Caco-2 (cell line): ENCODE data around the gene TRUB1. TPM values are rescaled to one million over a fixed set of nuclear protein-coding genes. Genes with fewer than 3 reads are reported as not detected.

ENCODE experiments used
- BruUV-seq: library from RNA; stranded (reverse); fragments of 400-500 nt; replicated peaks from 2 replicates; lab custom pipeline; 2021; lab: Mats Ljungman, UMichigan
- CTCF ChIA-PET: fragments of 300-600 bp; sonication (Branson Sonifier 250); formaldehyde crosslinking; loops from one replicate; lab custom pipeline; 2022; ENCODE audit warnings: antibody characterized with exemption; lab: Charles Lee
- POLR2A ChIA-PET: fragments of 300-600 bp; sonication (Branson Sonifier 250); formaldehyde crosslinking; loops from one replicate; lab custom pipeline; 2022; ENCODE audit warnings: antibody characterized with exemption; lab: Charles Lee
- DNase-seq, 2 experiments: peaks; one replicate each; pipeline versions ENCODE4 v3.0.0 to v3.0.0-alpha.2; 2020 to 2022
- H3K27me3 ChIP-seq: replicated peaks from 2 replicates; pipeline ENCODE4 v1.6.0; 2011; ENCODE audit warnings: low read length; ENCODE audit not compliant: control insufficient read depth, insufficient read depth
- H3K36me3 ChIP-seq: 2 replicates; pipeline ENCODE4 v1.5.1; 2011; ENCODE audit warnings: low read length; ENCODE audit not compliant: control insufficient read depth, insufficient read depth
- H3K4me1 ChIP-seq: fragments of 250-450 bp; sonication (Bioruptor Pico); 2 replicates; pipeline ENCODE4 v1.5.1; 2020; ENCODE audit warnings: mild to moderate bottlenecking
- H3K4me3 ChIP-seq: 2 replicates; pipeline ENCODE4 v1.5.1; 2011; ENCODE audit warnings: low read depth, mild to moderate bottlenecking, control low read depth, low read length
- H3K9me3 ChIP-seq: fragments of 250-450 bp; sonication (Bioruptor Pico); 2 replicates; pipeline ENCODE4 v1.5.1; 2020; ENCODE audit warnings: mild to moderate bottlenecking, moderate library complexity
- H3K27ac Mint-ChIP-seq: one replicate; pipeline ENCODE4 v1.8.0; 2022; ENCODE audit warnings: mixed read lengths; ENCODE audit not compliant: unreplicated experiment
- H3K27me3 Mint-ChIP-seq: one replicate; pipeline ENCODE4 v1.8.0; 2022; ENCODE audit warnings: mixed read lengths; ENCODE audit not compliant: insufficient read depth, unreplicated experiment
- H3K36me3 Mint-ChIP-seq: one replicate; pipeline ENCODE4 v1.8.0; 2022; ENCODE audit warnings: mild to moderate bottlenecking, mixed read lengths; ENCODE audit not compliant: insufficient read depth, unreplicated experiment
- H3K4me1 Mint-ChIP-seq: one replicate; pipeline ENCODE4 v1.8.0; 2022; ENCODE audit warnings: low read depth, mixed read lengths; ENCODE audit not compliant: unreplicated experiment
- H3K4me3 Mint-ChIP-seq: one replicate; pipeline ENCODE4 v1.8.0; 2022; ENCODE audit warnings: mild to moderate bottlenecking, moderate library complexity, mixed read lengths; ENCODE audit not compliant: unreplicated experiment
- H3K9me3 Mint-ChIP-seq: one replicate; pipeline ENCODE4 v1.8.0; 2022; ENCODE audit warnings: mixed read lengths; ENCODE audit not compliant: unreplicated experiment
- CTCF ChIP-seq, 2 experiments: fragments of 200-600 bp in 1 of 2; IDR thresholded peaks; 1 replicate in 1 of 2; 2 replicates in 1 of 2; pipeline versions ENCODE4 v1.5.1 to v1.8.0; 2011 to 2022; ENCODE audit warnings: antibody characterized with exemption in 1 of 2, control low read depth in 1 of 2, inconsistent platforms in 1 of 2, low read depth in 1 of 2, low read length in 1 of 2, mild to moderate bottlenecking in 1 of 2, moderate library complexity in 1 of 2; ENCODE audit not compliant: insufficient read depth in 1 of 2, severe bottlenecking in 1 of 2, unreplicated experiment in 1 of 2
- intact Hi-C: fragments of 100-400 bp; cut with micrococcal nuclease; formaldehyde crosslinking; loops from one replicate; pipeline ENCODE4 v1.10.0; 2022; ENCODE audit not compliant: unreplicated experiment
- total RNA-seq: library from RNA; stranded (reverse); gene quantifications from 2 replicates; pipeline ENCODE4 v1.2.3, GENCODE V29; 2022

TRUB1 gene
- total RNA-seq, 1 experiment from 2014 or later, result 22.0 TPM

- no peaks in the 10 kb centered on the region for H3K36me3 Mint-ChIP-seq
- no peaks in the 10 kb centered on the region for H3K27me3 Mint-ChIP-seq
- Histone ChIP-seq H3K4me1 (no peaks in the 10 kb centered on the region), H3K27me3 (no peaks in the 10 kb centered on the region), H3K36me3 (no peaks in the 10 kb centered on the region), H3K4me3 (no peak overlapping the region), H3K9me3 (no peaks in the 10 kb centered on the region)
- no peak overlapping the region for H3K4me3 Mint-ChIP-seq
- peaks cover 7% of the 10 kb centered on the region for H3K4me1 Mint-ChIP-seq
- no TSS peak for BruUV-seq
- no peaks in the 10 kb centered on the region for H3K9me3 Mint-ChIP-seq
- TF ChIP-seq CTCF (IDR thresholded peaks at IDR 0.05; ENCODE audit: insufficient read depth in 1 of 2, low read depth in 1 of 2, low read length in 1 of 2, severe bottlenecking in 1 of 2, unreplicated experiment in 1 of 2), result no peak
- ChIA-PET CTCF (no interaction called here), POLR2A (no interaction called here)
- H3K27ac Mint-ChIP-seq, result no peak overlapping the region
- DNase-seq, result no peak
- intact Hi-C loops, result no loop called here
Measured at GRCh38 chr10:114912470-114912859, 25.5 kb upstream of the TRUB1 start.

GRCh38 chr10:114914560-114914959, 23.4 kb upstream of the TRUB1 start:
- Histone ChIP-seq H3K4me3 (no peak overlapping the region), H3K9me3 (no peaks in the 10 kb centered on the region), H3K4me1 (no peaks in the 10 kb centered on the region), H3K36me3 (no peaks in the 10 kb centered on the region), H3K27me3 (no peaks in the 10 kb centered on the region)
- H3K27me3 Mint-ChIP-seq, result no peaks in the 10 kb centered on the region
- H3K36me3 Mint-ChIP-seq, result no peaks in the 10 kb centered on the region
- CTCF ChIA-PET, result no interaction called here
- H3K9me3 Mint-ChIP-seq, result no peaks in the 10 kb centered on the region
- no peak for TF ChIP-seq CTCF (IDR thresholded peaks at IDR 0.05; ENCODE audit: insufficient read depth in 1 of 2, low read depth in 1 of 2, low read length in 1 of 2, severe bottlenecking in 1 of 2, unreplicated experiment in 1 of 2)
- no peak overlapping the region for H3K4me3 Mint-ChIP-seq
- peaks cover 13% of the 10 kb centered on the region for H3K4me1 Mint-ChIP-seq
- POLR2A ChIA-PET, result no interaction called here
- no TSS peak for BruUV-seq
- intact Hi-C loops, result no loop called here
- DNase-seq, result no peak
- no peak overlapping the region for H3K27ac Mint-ChIP-seq

GRCh38 chr10:114915294-114915693, 22.7 kb upstream of the TRUB1 start:
- no peak for DNase-seq
- no peaks in the 10 kb centered on the region for H3K27me3 ChIP-seq
- no peaks in the 10 kb centered on the region for H3K9me3 Mint-ChIP-seq

More at GRCh38 chr10:114915294-114915693, 22.7 kb upstream of the TRUB1 start:
- BruUV-seq, result no TSS peak
- Mint-ChIP-seq H3K4me3 (no peak overlapping the region), H3K27ac (no peak overlapping the region), H3K4me1 (peaks cover 13% of the 10 kb centered on the region), H3K36me3 (no peaks in the 10 kb centered on the region), H3K27me3 (no peaks in the 10 kb centered on the region)
- no peak overlapping the region for H3K4me3 ChIP-seq
- H3K4me1 ChIP-seq, result no peaks in the 10 kb centered on the region
- ChIA-PET CTCF (no interaction called here), POLR2A (interaction anchor here (0.6 kb wide), 1 partner anchor 22 kb away, joined by 3 read pairs; the partner anchor contains the start of gene TRUB1)
- H3K36me3 ChIP-seq, result no peaks in the 10 kb centered on the region
- no peak for TF ChIP-seq CTCF (IDR thresholded peaks at IDR 0.05; ENCODE audit: insufficient read depth in 1 of 2, low read depth in 1 of 2, low read length in 1 of 2, severe bottlenecking in 1 of 2, unreplicated experiment in 1 of 2)
- intact Hi-C loops, result no loop called here
- H3K9me3 ChIP-seq, result no peaks in the 10 kb centered on the region
